Measurements from ENCODE around the gene SLC17A8.

The SLC17A8 gene

GRCh38 chr12:100433701-100434100 lies 76.8 kb downstream of the SLC17A8 start:
- DNase-seq: no peak

- DNase-seq: no peak
These were observed 77.3 kb downstream of the SLC17A8 start for GRCh38 chr12:100434177-100434576.

GRCh38 chr12:100435957-100436356 lies 79.1 kb downstream of the SLC17A8 start:
- DNase-seq: no peak

- DNase-seq: no peak
These were observed 80.4 kb downstream of the SLC17A8 start for GRCh38 chr12:100437038-100437841.

- no peak for DNase-seq
These were observed 82.9 kb downstream of the SLC17A8 start for GRCh38 chr12:100439797-100440196.

GRCh38 chr12:100442403-100442802 lies 85.5 kb downstream of the SLC17A8 start:
- no peak for DNase-seq

- no peak for DNase-seq
These were observed 86.6 kb downstream of the SLC17A8 start for GRCh38 chr12:100443434-100443833.

- no peak for DNase-seq
These were observed 88.2 kb downstream of the SLC17A8 start for GRCh38 chr12:100445081-100445481.

GRCh38 chr12:100447381-100447780 lies 90.5 kb downstream of the SLC17A8 start:
- DNase-seq: peak; percentile 52

GRCh38 chr12:100448656-100449055 lies 91.8 kb downstream of the SLC17A8 start:
- DNase-seq: peak; percentile 75

GRCh38 chr12:100450735-100451134 lies 93.9 kb downstream of the SLC17A8 start:
- peak; percentile 27 for DNase-seq

- peak; percentile 21 for DNase-seq
These were observed 97.1 kb downstream of the SLC17A8 start for GRCh38 chr12:100453951-100454350.

GRCh38 chr12:100455896-100456295 lies 99.0 kb downstream of the SLC17A8 start:
- no peak for DNase-seq

- no peak for DNase-seq
These were observed 101.3 kb downstream of the SLC17A8 start for GRCh38 chr12:100458191-100458590.

- no peak for DNase-seq
These were observed 103.8 kb downstream of the SLC17A8 start for GRCh38 chr12:100460702-100461101.

GRCh38 chr12:100461330-100461973 lies 104.6 kb downstream of the SLC17A8 start:
- DNase-seq: no peak

GRCh38 chr12:100463661-100464060 lies 106.8 kb downstream of the SLC17A8 start:
- DNase-seq: peak; percentile 85

GRCh38 chr12:100464529-100464928 lies 107.7 kb downstream of the SLC17A8 start:
- DNase-seq: peak; percentile 56

- no peak for DNase-seq
These were observed 111.3 kb downstream of the SLC17A8 start for GRCh38 chr12:100468126-100468525.

Data from NCI-H69 (cell line).